ENCODE results near the gene CLEC2A. TPM values are rescaled to one million over a fixed set of nuclear protein-coding genes. Genes with fewer than 3 reads are reported as not detected.

Gene CLEC2A
- total RNA-seq, 6 donors from 2014 or later = not detected

DNA sequence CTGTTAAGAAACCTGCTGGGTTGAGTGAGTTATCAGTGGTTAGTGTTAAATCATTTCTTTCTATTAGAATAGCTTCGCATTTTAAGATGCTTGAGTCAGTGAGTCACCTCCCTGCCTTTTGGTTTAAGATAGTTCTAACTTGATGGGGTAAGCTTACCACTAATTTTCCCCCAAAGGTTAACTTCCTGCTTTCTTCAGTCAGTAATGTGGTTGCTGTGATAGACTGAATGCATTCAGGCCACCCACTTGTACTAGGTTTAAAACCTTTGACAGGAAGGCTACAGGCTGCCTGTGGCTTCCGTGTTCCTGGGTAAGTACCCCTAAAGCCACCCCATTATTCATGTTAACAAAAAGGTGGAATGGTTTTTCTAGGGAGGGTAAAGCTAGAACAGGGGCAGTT, 25.3 kb downstream of the CLEC2A start:
- H3K27ac ChIP-seq = no peak overlapping the region
- TF ChIP-seq POLR2A (IDR thresholded peaks at IDR 0.05) (no peak), POLR2AphosphoS5 (IDR thresholded peaks at IDR 0.05) (no peak), EP300 (IDR thresholded peaks at IDR 0.05) (no peak)
- TF ChIP-seq, protein P1, sequence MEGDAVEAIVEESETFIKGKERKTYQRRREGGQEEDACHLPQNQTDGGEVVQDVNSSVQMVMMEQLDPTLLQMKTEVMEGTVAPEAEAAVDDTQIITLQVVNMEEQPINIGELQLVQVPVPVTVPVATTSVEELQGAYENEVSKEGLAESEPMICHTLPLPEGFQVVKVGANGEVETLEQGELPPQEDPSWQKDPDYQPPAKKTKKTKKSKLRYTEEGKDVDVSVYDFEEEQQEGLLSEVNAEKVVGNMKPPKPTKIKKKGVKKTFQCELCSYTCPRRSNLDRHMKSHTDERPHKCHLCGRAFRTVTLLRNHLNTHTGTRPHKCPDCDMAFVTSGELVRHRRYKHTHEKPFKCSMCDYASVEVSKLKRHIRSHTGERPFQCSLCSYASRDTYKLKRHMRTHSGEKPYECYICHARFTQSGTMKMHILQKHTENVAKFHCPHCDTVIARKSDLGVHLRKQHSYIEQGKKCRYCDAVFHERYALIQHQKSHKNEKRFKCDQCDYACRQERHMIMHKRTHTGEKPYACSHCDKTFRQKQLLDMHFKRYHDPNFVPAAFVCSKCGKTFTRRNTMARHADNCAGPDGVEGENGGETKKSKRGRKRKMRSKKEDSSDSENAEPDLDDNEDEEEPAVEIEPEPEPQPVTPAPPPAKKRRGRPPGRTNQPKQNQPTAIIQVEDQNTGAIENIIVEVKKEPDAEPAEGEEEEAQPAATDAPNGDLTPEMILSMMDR (IDR thresholded peaks at IDR 0.05) = no peak
- 54 to 75% methylated on average over 2 of the region's 2 CpGs for WGBS, 2 donors
- no peak overlapping the region for H3K4me3 ChIP-seq
- H3K4me1 ChIP-seq = no peaks in the 10 kb centered on the region
- peaks cover 7 to 33% (median 26%) of the 10 kb centered on the region in 4 donors for H3K9me3 ChIP-seq
- H3K27me3 ChIP-seq = no peaks in the 10 kb centered on the region
- no peaks in the 10 kb centered on the region for H3K36me3 ChIP-seq
- DNase-seq (no peak), ATAC-seq (ENCODE audit: low FRiP score in 2 of 2) (no peak)

DNA sequence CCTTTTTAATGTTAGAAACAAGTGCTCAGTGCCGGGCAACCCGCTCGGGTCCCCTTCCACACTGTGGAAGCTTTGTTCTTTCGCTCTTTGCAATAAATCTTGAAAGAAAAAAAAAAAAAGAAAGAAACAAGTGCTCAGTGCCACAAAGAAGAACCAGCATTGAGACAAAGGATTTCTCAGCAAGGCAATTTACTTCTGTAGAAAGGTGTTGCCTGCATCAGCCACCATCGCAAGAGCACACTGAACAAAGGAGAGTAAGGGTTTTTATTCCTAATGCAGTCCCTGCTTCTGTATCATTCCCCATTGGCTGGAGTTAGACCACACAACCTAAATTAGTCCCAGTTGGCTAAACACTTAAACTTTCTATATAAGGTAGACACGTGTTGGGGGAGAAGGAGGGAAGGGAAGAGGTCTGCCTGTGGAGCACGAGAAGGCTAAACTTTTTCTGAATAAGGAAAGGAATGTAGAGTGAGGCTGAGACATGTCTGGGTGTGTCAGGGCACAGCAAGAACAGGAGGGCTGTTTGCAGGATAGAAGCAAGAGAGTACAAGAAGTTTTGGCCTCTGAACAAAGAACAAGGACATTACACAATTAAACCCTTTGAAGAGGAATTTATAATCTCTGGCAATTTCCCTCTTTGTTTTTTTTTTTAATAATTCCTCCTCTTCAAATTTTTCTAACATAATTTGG, 29.5 kb downstream of the CLEC2A start:
- ATAC-seq (ENCODE audit: low FRiP score in 2 of 2) = no peak
- Histone ChIP-seq H3K36me3 (no peaks in the 10 kb centered on the region), H3K4me3 (no peak overlapping the region), H3K9me3 (peaks cover 0 to 16% (median 5%) of the 10 kb centered on the region in 4 donors), H3K27me3 (no peaks in the 10 kb centered on the region), H3K27ac (no peak overlapping the region), H3K4me1 (no peaks in the 10 kb centered on the region)
- DNase-seq = no peak
- WGBS, 2 donors = 88 to 92% methylated on average over 7 of the region's 7 CpGs
- no peak for TF ChIP-seq POLR2A (IDR thresholded peaks at IDR 0.05)
- TF ChIP-seq, protein P1 (IDR thresholded peaks at IDR 0.05) = no peak
- no peak for TF ChIP-seq EP300 (IDR thresholded peaks at IDR 0.05)
- TF ChIP-seq POLR2AphosphoS5 (IDR thresholded peaks at IDR 0.05) = no peak

DNA sequence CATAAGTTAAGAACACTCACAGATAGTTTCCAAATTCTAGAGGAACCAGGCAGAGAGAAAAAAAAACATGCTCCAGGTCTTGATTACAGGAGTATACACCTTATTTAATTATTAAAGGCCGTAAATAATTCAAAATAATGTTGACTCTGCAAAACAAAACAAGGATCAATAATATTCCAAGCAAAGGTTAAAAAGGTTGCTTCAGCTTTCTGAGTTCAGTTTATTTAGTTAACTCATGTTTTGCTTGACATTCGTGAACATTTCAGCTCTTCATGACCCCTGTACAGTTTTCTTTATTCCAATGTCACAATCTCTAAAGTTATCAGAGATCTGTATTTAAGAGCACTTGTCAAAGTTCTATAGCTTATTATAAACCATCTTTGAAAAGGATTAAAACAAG, 31.2 kb downstream of the CLEC2A start:
- TF ChIP-seq POLR2A (IDR thresholded peaks at IDR 0.05) (no peak), POLR2AphosphoS5 (IDR thresholded peaks at IDR 0.05) (no peak), EP300 (IDR thresholded peaks at IDR 0.05) (no peak)
- TF ChIP-seq, protein P1 (IDR thresholded peaks at IDR 0.05) = no peak
- H3K9me3 ChIP-seq = peaks cover 0 to 16% (median 5%) of the 10 kb centered on the region in 4 donors
- 65 to 76% methylated on average over 2 of the region's 2 CpGs for WGBS, 2 donors
- H3K27me3 ChIP-seq = no peaks in the 10 kb centered on the region
- H3K4me1 ChIP-seq = no peaks in the 10 kb centered on the region
- ATAC-seq (ENCODE audit: low FRiP score in 2 of 2) (no peak), DNase-seq (no peak)
- H3K27ac ChIP-seq = no peak overlapping the region
- H3K36me3 ChIP-seq = no peaks in the 10 kb centered on the region
- H3K4me3 ChIP-seq = no peak overlapping the region

DNA sequence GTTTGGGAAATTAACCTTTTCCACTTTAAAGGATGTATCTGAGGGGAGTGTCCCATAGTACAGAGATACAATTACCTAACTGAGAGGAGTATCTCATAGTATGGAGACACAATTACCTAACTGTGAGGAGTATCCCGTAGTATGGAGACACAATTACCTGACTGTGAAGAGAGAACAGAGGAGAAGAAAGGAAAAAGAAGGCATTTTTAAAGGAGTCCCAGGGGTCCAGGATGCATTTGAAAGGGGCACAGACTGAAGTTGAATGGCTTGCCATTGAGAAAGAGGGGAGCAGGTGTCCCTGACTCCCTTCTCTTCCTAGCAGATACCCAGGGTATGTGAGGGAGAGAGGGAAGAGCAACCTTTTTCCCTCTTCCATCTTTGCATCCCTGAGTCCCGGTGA, 33.0 kb downstream of the CLEC2A start:
- Histone ChIP-seq H3K9me3 (peaks cover 0 to 16% (median 5%) of the 10 kb centered on the region in 4 donors), H3K27ac (no peak overlapping the region), H3K27me3 (no peaks in the 10 kb centered on the region), H3K4me1 (no peaks in the 10 kb centered on the region), H3K36me3 (no peaks in the 10 kb centered on the region), H3K4me3 (no peak overlapping the region)
- TF ChIP-seq EP300 (IDR thresholded peaks at IDR 0.05) (no peak), POLR2AphosphoS5 (IDR thresholded peaks at IDR 0.05) (no peak), POLR2A (IDR thresholded peaks at IDR 0.05) (no peak)
- TF ChIP-seq, protein P1 (IDR thresholded peaks at IDR 0.05) = no peak
- ATAC-seq (ENCODE audit: low FRiP score in 2 of 2) (no peak), DNase-seq (no peak)
- WGBS, 2 donors = 97 to 99% methylated on average over 2 of the region's 2 CpGs

DNA sequence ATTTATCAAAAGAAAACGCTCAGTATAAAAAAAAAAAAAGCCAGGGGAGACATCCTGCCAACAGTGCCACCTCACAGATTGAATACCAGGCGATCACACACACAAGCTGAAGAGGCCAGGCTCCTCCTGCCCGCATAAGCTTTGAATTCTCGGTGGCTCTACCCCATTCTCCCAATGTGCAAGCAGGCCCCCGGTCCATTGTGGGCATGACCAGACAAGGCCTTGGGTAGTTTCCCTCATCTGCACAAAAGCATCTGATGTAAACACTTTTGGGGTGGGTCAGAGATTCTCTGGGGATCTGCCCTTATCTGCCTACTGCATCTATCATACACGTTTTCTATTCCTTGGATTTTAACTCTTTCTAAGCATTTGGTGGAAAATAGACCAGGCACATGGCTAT, 34.6 kb downstream of the CLEC2A start:
- no peak for DNase-seq
- no peaks in the 10 kb centered on the region for H3K4me1 ChIP-seq
- 74 to 80% methylated on average over 6 of the region's 6 CpGs for WGBS, 2 donors
- H3K9me3 ChIP-seq = peaks cover 0 to 5% (median 2%) of the 10 kb centered on the region in 4 donors
- no peak overlapping the region for H3K4me3 ChIP-seq
- H3K36me3 ChIP-seq = no peaks in the 10 kb centered on the region
- no peak overlapping the region for H3K27ac ChIP-seq
- H3K27me3 ChIP-seq = no peaks in the 10 kb centered on the region
- no peak for TF ChIP-seq POLR2A (IDR thresholded peaks at IDR 0.05)
- no peak for TF ChIP-seq EP300 (IDR thresholded peaks at IDR 0.05)
- no peak for TF ChIP-seq POLR2AphosphoS5 (IDR thresholded peaks at IDR 0.05)
- TF ChIP-seq, protein P1 (IDR thresholded peaks at IDR 0.05) = no peak
- no peak for ATAC-seq (ENCODE audit: low FRiP score in 2 of 2)

Data from upper lobe of left lung (tissue), 6 donors.